Thyroid gland (tissue), 4 donors: ENCODE measurements around the gene GMCL2.

Experiments
- CTCF ChIP-seq, 6 experiments: fragments of 200-600 bp in 3 of 6; fragments of 450-650 bp in 3 of 6; sonication (generic) in 3 of 6; IDR thresholded peaks; one replicate each; pipeline ENCODE4 v1.5.1; 2016 to 2019; ENCODE audit warnings: antibody characterized with exemption in 6 of 6, mild to moderate bottlenecking in 2 of 6, inconsistent platforms in 1 of 6, moderate library complexity in 1 of 6
- POLR2A ChIP-seq, 2 donors: fragments of 450-650 bp; IDR thresholded peaks; one replicate each; pipeline ENCODE4 v1.6.1; 2017; ENCODE audit warnings: antibody characterized with exemption in 2 of 2, mild to moderate bottlenecking in 2 of 2, moderate library complexity in 1 of 2

- TF ChIP-seq CTCF (IDR thresholded peaks at IDR 0.05) (no peak), POLR2A (IDR thresholded peaks at IDR 0.05) (no peak)
Observed at GRCh38 chr5:178235588-178235974, 48.4 kb upstream of the GMCL2 start.
